Gastrocnemius medialis (tissue), 4 donors: Measurements from ENCODE around the gene HLA-DQA1.

Experiments used
- POLR2A ChIP-seq, 2 donors: fragments of 450-650 bp; IDR thresholded peaks; one replicate each; pipeline ENCODE4 v1.6.1; 2017; ENCODE audit warnings: antibody characterized with exemption in 2 of 2, mild to moderate bottlenecking in 2 of 2, moderate library complexity in 2 of 2
- TF ChIP-seq, protein P1 (sequence below), 5 experiments: fragments of 450-650 bp in 3 of 5; fragments of 200-600 bp in 2 of 5; sonication (generic) in 2 of 5; IDR thresholded peaks in 4 of 5; conservative IDR thresholded peaks in 1 of 5; 1 replicate in 4 of 5; 2 replicates in 1 of 5; pipeline ENCODE4 v1.5.1; 2016 to 2019; ENCODE audit warnings: antibody characterized with exemption in 5 of 5, mild to moderate bottlenecking in 3 of 5, moderate library complexity in 3 of 5

DNA sequence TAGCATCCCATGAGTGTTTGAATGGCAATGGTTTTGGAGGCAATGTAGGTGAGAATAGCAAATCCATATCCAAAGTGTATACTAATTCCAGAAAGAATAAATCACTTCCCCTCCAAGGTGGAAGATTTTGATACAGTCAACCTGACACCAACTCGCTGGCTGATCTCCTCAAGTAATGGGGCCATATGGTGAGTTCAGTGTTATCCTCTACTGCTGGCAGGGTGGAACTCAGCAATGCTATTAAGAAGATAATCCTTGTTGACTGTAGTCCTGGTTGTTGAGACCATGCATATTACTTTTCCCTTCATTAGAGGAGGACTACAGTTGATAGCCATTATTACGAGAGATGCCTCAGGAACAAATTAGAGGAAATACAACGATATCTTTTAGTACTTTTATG is 47.0 kb downstream of the HLA-DQA1 start:
- TF ChIP-seq, protein P1, sequence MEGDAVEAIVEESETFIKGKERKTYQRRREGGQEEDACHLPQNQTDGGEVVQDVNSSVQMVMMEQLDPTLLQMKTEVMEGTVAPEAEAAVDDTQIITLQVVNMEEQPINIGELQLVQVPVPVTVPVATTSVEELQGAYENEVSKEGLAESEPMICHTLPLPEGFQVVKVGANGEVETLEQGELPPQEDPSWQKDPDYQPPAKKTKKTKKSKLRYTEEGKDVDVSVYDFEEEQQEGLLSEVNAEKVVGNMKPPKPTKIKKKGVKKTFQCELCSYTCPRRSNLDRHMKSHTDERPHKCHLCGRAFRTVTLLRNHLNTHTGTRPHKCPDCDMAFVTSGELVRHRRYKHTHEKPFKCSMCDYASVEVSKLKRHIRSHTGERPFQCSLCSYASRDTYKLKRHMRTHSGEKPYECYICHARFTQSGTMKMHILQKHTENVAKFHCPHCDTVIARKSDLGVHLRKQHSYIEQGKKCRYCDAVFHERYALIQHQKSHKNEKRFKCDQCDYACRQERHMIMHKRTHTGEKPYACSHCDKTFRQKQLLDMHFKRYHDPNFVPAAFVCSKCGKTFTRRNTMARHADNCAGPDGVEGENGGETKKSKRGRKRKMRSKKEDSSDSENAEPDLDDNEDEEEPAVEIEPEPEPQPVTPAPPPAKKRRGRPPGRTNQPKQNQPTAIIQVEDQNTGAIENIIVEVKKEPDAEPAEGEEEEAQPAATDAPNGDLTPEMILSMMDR (IDR thresholded peaks at IDR 0.05 in 4 of 5, conservative IDR thresholded peaks at IDR 0.05 in 1 of 5), result no peak
- TF ChIP-seq POLR2A (IDR thresholded peaks at IDR 0.05), result no peak
